ENCODE results near the gene TNS1.

DNA sequence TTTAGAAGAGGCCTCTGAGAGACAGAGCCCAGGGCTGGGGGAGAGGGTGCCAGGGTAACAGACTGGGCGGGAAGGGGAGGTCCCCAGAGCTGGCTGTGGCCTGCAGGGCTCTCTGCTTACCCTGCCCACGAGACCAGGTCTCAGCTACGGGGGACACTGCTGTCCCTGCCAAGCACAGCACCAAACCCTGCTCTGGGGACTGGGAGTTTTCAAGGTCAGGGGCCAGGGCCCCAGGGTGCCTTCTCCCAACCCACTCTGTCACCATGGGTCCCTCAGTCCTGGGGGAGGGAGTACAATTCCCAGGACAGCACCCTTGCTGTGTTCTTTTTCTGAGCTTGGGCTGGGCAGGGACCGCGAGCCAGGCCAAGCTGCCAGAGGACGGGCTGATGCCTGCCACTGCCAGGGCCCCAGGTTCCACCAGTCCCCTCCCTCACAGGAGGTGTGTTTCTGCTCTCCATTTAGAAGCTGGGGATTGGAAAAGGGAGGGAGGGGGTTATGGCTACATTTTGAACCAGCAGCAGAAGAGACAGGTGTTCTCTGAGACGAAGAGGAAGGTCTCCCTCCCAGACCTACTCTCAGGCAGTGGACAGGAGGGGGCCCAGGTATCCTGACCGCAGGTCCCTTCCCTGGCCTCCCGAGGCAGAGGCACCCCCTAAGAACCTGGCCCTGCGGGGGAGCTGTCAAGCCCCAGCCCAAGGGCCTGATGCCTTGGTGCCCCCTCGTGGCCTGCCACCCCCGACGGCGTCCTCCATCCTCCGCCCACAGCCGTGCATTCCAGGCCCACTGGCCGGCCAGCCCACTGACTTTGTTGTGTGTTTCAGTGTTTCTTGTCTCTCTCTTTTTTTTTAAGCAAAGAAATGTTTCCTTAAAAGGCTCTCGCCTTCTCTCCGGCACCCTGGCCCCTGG, 80.4 kb downstream of the TNS1 start:
- TF ChIP-seq, protein P1, sequence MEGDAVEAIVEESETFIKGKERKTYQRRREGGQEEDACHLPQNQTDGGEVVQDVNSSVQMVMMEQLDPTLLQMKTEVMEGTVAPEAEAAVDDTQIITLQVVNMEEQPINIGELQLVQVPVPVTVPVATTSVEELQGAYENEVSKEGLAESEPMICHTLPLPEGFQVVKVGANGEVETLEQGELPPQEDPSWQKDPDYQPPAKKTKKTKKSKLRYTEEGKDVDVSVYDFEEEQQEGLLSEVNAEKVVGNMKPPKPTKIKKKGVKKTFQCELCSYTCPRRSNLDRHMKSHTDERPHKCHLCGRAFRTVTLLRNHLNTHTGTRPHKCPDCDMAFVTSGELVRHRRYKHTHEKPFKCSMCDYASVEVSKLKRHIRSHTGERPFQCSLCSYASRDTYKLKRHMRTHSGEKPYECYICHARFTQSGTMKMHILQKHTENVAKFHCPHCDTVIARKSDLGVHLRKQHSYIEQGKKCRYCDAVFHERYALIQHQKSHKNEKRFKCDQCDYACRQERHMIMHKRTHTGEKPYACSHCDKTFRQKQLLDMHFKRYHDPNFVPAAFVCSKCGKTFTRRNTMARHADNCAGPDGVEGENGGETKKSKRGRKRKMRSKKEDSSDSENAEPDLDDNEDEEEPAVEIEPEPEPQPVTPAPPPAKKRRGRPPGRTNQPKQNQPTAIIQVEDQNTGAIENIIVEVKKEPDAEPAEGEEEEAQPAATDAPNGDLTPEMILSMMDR (conservative IDR thresholded peaks at IDR 0.05; ENCODE audit: low read depth, low read length): no peak
- TF ChIP-seq EZH2phosphoT487 (IDR thresholded peaks at IDR 0.05; ENCODE audit: borderline replicate concordance, low read length): no peak
- TF ChIP-seq EZH2 (IDR thresholded peaks at IDR 0.05; ENCODE audit: low read length, unreplicated experiment): no peak
